Measurements from ENCODE around the gene DIRAS1. TPM values are rescaled to one million over a fixed set of nuclear protein-coding genes. Genes with fewer than 3 reads are reported as not detected.

DIRAS1 gene
- total RNA-seq, 4 donors from 2014 or later = 0.32 to 4.8 (median 2.8) TPM

- TF ChIP-seq CTCF (IDR thresholded peaks at IDR 0.05) = no peak
- ATAC-seq (ENCODE audit: low FRiP score) = no peak
- no peak for DNase-seq (ENCODE audit: low spot score)
Observed at GRCh38 chr19:2732883-2733282, 11.7 kb upstream of the DIRAS1 start.

GRCh38 chr19:2732157-2732725, 11.1 kb upstream of the DIRAS1 start:
- DNase-seq (ENCODE audit: low spot score) = no peak

GRCh38 chr19:2731181-2731995, 10.2 kb upstream of the DIRAS1 start:
- TF ChIP-seq CTCF (IDR thresholded peaks at IDR 0.05) = no peak
- DNase-seq (ENCODE audit: low spot score) (no peak), ATAC-seq (ENCODE audit: low FRiP score) (no peak)

More at GRCh38 chr19:2732157-2732725, 11.1 kb upstream of the DIRAS1 start:
- ATAC-seq (ENCODE audit: low FRiP score) = no peak
- TF ChIP-seq CTCF (IDR thresholded peaks at IDR 0.05) = no peak

- ATAC-seq (ENCODE audit: low FRiP score) (no peak), DNase-seq (ENCODE audit: low spot score) (no peak)
- TF ChIP-seq CTCF (IDR thresholded peaks at IDR 0.05) = no peak
Observed at GRCh38 chr19:2729943-2730818, 9.0 kb upstream of the DIRAS1 start.

GRCh38 chr19:2728783-2729387, 7.7 kb upstream of the DIRAS1 start:
- no peak for TF ChIP-seq CTCF (IDR thresholded peaks at IDR 0.05)
- ATAC-seq (ENCODE audit: low FRiP score) (no peak), DNase-seq (ENCODE audit: low spot score) (no peak)

DNA sequence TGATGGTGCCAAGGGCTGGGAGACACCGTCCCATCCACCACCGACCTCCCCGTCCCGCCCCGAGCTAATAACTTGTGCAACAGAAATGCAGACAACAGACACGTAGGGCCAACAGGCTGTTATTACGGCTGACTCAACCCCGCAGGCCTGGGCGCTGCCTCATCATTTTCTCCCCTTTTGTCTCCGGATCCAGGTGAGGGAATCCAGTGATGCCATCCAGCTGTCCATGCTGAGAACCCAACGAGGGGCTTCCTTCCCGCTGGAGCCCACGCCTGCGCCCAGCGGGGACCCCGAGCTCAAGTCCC, 6.4 kb upstream of the DIRAS1 start:
- ATAC-seq (ENCODE audit: low FRiP score) = no peak
- TF ChIP-seq CTCF (IDR thresholded peaks at IDR 0.05) = no peak
- DNase-seq (ENCODE audit: low spot score) = no peak
